Measurements from ENCODE around the gene ZSWIM5. TPM values are rescaled to one million over a fixed set of nuclear protein-coding genes. Genes with fewer than 3 reads are reported as not detected.
"Not testable (repeated sequence)": the region's sequence is repeated elsewhere in the genome, so short reads cannot be mapped to it uniquely, and the experiment has no call there.

Gene ZSWIM5
- total RNA-seq, 4 donors from 2014 or later: 0.53 to 1.3 (median 0.81) TPM

- ATAC-seq (no peak), DNase-seq (no peak)
- no peaks in the 10 kb centered on the region for H3K36me3 ChIP-seq
- no peak overlapping the region for H3K4me3 ChIP-seq
- no peaks in the 10 kb centered on the region for H3K27me3 ChIP-seq
- no peaks in the 10 kb centered on the region for H3K9me3 ChIP-seq
- in situ Hi-C loops (cut with MboI; ENCODE audit: low sequenced_read_pairs in 4 of 4): no loop called here
- H3K27ac ChIP-seq: no peak overlapping the region
- TF ChIP-seq CTCF (IDR thresholded peaks at IDR 0.05 in 4 of 5, conservative IDR thresholded peaks at IDR 0.05 in 1 of 5): no peak
- no peak for TF ChIP-seq POLR2A (IDR thresholded peaks at IDR 0.05)
- intact Hi-C loops (cut with DNase I; ENCODE audit: low total_unique reads): no loop called here
- H3K4me1 ChIP-seq: no peaks in the 10 kb centered on the region
These were observed 116.7 kb downstream of the ZSWIM5 start for GRCh38 chr1:45089711-45090110.

GRCh38 chr1:45084562-45084961 is 121.8 kb downstream of the ZSWIM5 start:
- TF ChIP-seq POLR2A (IDR thresholded peaks at IDR 0.05) (no peak), CTCF (IDR thresholded peaks at IDR 0.05 in 4 of 5, conservative IDR thresholded peaks at IDR 0.05 in 1 of 5) (no peak)
- in situ Hi-C loops (cut with MboI; ENCODE audit: low sequenced_read_pairs in 4 of 4) (no loop called here), intact Hi-C loops (cut with DNase I; ENCODE audit: low total_unique reads) (no loop called here)
- H3K4me1 ChIP-seq: no peaks in the 10 kb centered on the region
- H3K9me3 ChIP-seq: no peaks in the 10 kb centered on the region
- H3K36me3 ChIP-seq: no peaks in the 10 kb centered on the region
- no peaks in the 10 kb centered on the region for H3K27me3 ChIP-seq
- no peak overlapping the region for H3K27ac ChIP-seq
- ATAC-seq (no peak), DNase-seq (no peak)
- H3K4me3 ChIP-seq: no peak overlapping the region

- Histone ChIP-seq H3K4me3 (no peak overlapping the region), H3K9me3 (no peaks in the 10 kb centered on the region), H3K27ac (no peak overlapping the region), H3K27me3 (no peaks in the 10 kb centered on the region), H3K4me1 (no peaks in the 10 kb centered on the region), H3K36me3 (no peaks in the 10 kb centered on the region)
- in situ Hi-C loops (cut with MboI; ENCODE audit: low sequenced_read_pairs in 4 of 4): no loop called here
- DNase-seq (no peak), ATAC-seq (no peak)
- TF ChIP-seq CTCF (IDR thresholded peaks at IDR 0.05 in 4 of 5, conservative IDR thresholded peaks at IDR 0.05 in 1 of 5) (no peak), POLR2A (IDR thresholded peaks at IDR 0.05) (no peak)
- intact Hi-C loops (cut with DNase I; ENCODE audit: low total_unique reads): no loop called here
These were observed 126.9 kb downstream of the ZSWIM5 start for GRCh38 chr1:45079533-45079932.

GRCh38 chr1:45076959-45077358 is 129.4 kb downstream of the ZSWIM5 start:
- ATAC-seq; H3K9me3 ChIP-seq; intact Hi-C loops (cut with DNase I; ENCODE audit: low total_unique reads); in situ Hi-C loops (cut with MboI; ENCODE audit: low sequenced_read_pairs in 4 of 4); H3K4me1 ChIP-seq; H3K27ac ChIP-seq; H3K4me3 ChIP-seq; DNase-seq; H3K27me3 ChIP-seq; H3K36me3 ChIP-seq: not testable (repeated sequence)

GRCh38 chr1:45071567-45071966 is 134.8 kb downstream of the ZSWIM5 start:
- DNase-seq: no peak
- H3K36me3 ChIP-seq: no peaks in the 10 kb centered on the region
- in situ Hi-C loops (cut with MboI; ENCODE audit: low sequenced_read_pairs in 4 of 4): no loop called here
- H3K4me1 ChIP-seq: no peaks in the 10 kb centered on the region
- H3K27ac ChIP-seq: no peak overlapping the region
- intact Hi-C loops (cut with DNase I; ENCODE audit: low total_unique reads): no loop called here
- H3K4me3 ChIP-seq: no peak overlapping the region
- no peaks in the 10 kb centered on the region for H3K9me3 ChIP-seq
- no peak for ATAC-seq
- no peak for TF ChIP-seq CTCF (IDR thresholded peaks at IDR 0.05 in 4 of 5, conservative IDR thresholded peaks at IDR 0.05 in 1 of 5)
- TF ChIP-seq POLR2A (IDR thresholded peaks at IDR 0.05): no peak
- no peaks in the 10 kb centered on the region for H3K27me3 ChIP-seq

Data from gastrocnemius medialis (tissue), 4 donors.